Suprapubic skin (tissue), 4 donors: ENCODE measurements around the gene FBXL22.

ENCODE experiments used
- CTCF ChIP-seq, 2 donors: fragments of 200-600 bp in 1 of 2; fragments of 450-650 bp in 1 of 2; sonication (generic) in 1 of 2; IDR thresholded peaks; one replicate each; pipeline ENCODE4 v1.5.1; 2016 to 2019; ENCODE audit warnings: antibody characterized with exemption in 2 of 2, mild to moderate bottlenecking in 1 of 2, moderate library complexity in 1 of 2
- EP300 ChIP-seq: sonication (generic); formaldehyde crosslinking; IDR thresholded peaks from one replicate; pipeline ENCODE4 v1.6.1; 2017; ENCODE audit warnings: antibody characterized with exemption
- POLR2AphosphoS5 ChIP-seq, 3 donors: sonication (generic); formaldehyde crosslinking; IDR thresholded peaks; one replicate each; pipeline ENCODE4 v1.6.1; 2017; ENCODE audit warnings: antibody characterized with exemption in 3 of 3

GRCh38 chr15:63551400-63551799, 45.8 kb upstream of the FBXL22 start:
- TF ChIP-seq CTCF (IDR thresholded peaks at IDR 0.05) (no peak), POLR2AphosphoS5 (IDR thresholded peaks at IDR 0.05) (no peak), EP300 (no peak)
